ENCODE results near the gene ADSL.

GRCh38 chr22:40428796-40429195, 82.5 kb downstream of the ADSL start:
- TF ChIP-seq ZNF121 (CRISPR knock-in tag; conservative IDR thresholded peaks at IDR 0.05) (no peak), CTCF (IDR thresholded peaks at IDR 0.05 in 2 of 3, conservative IDR thresholded peaks at IDR 0.05 in 1 of 3; ENCODE audit: insufficient read depth in 2 of 3, low read depth in 1 of 3, low read length in 3 of 3) (no peak), SREBF2 (CRISPR knock-in tag; IDR thresholded peaks at IDR 0.05) (no peak), CREB1 (IDR thresholded peaks at IDR 0.05) (no peak), CREB1 (CRISPR knock-in tag; IDR thresholded peaks at IDR 0.05) (no peak), SMAD1 (IDR thresholded peaks at IDR 0.05; ENCODE audit: low read depth, low read length, partially characterized antibody) (no peak), MTA1 (IDR thresholded peaks at IDR 0.05; ENCODE audit: borderline replicate concordance) (no peak), BHLHE40 (IDR thresholded peaks at IDR 0.05; ENCODE audit: low read length) (no peak), ZNF3 (CRISPR knock-in tag; IDR thresholded peaks at IDR 0.05) (no peak), NR3C1 (CRISPR knock-in tag; IDR thresholded peaks at IDR 0.05) (no peak), ELF1 (tag; IDR thresholded peaks at IDR 0.05) (no peak), BRCA1 (IDR thresholded peaks at IDR 0.05) (no peak), BRCA1 (CRISPR knock-in tag; IDR thresholded peaks at IDR 0.05) (no peak), KHSRP (IDR thresholded peaks at IDR 0.05) (no peak)

Measured in K562 (cell line).